HEK293 (cell line): Measurements from ENCODE around the gene DCUN1D2.

Experiments used
- BCL6B ChIP-seq: fragments of 450-650 bp; formaldehyde crosslinking; IDR thresholded peaks from 2 replicates; pipeline ENCODE4 v1.5.1; 2017; ENCODE audit warnings: missing biosample characterization, missing genetic modification characterization
- ELK4 ChIP-seq: IDR thresholded peaks from 2 replicates; pipeline ENCODE4 v1.6.1; 2011; ENCODE audit warnings: mild to moderate bottlenecking, low read depth, low read length, borderline replicate concordance
- HIC1 ChIP-seq: fragments of 450-650 bp; formaldehyde crosslinking; IDR thresholded peaks from 2 replicates; pipeline ENCODE4 v1.5.1; 2016; ENCODE audit warnings: missing biosample characterization, missing genetic modification characterization
- KLF17 ChIP-seq: fragments of 450-650 bp; formaldehyde crosslinking; IDR thresholded peaks from 2 replicates; pipeline ENCODE4 v1.5.1; 2016; ENCODE audit warnings: missing biosample characterization, missing genetic modification characterization
- PRDM10 ChIP-seq: fragments of 450-650 bp; formaldehyde crosslinking; IDR thresholded peaks from 2 replicates; pipeline ENCODE4 v1.5.1; 2016; ENCODE audit warnings: missing biosample characterization, missing genetic modification characterization
- SP7 ChIP-seq: fragments of 450-650 bp; formaldehyde crosslinking; IDR thresholded peaks from 2 replicates; pipeline ENCODE4 v1.5.1; 2016; ENCODE audit warnings: missing biosample characterization, missing genetic modification characterization
- ZBTB6 ChIP-seq: fragments of 450-650 bp; formaldehyde crosslinking; IDR thresholded peaks from 2 replicates; pipeline ENCODE4 v1.5.1; 2017; ENCODE audit warnings: missing biosample characterization, missing genetic modification characterization
- ZFP37 ChIP-seq: fragments of 450-650 bp; formaldehyde crosslinking; IDR thresholded peaks from 2 replicates; pipeline ENCODE4 v1.5.1; 2016; ENCODE audit warnings: missing biosample characterization, missing genetic modification characterization
- ZNF18 ChIP-seq: fragments of 450-650 bp; formaldehyde crosslinking; IDR thresholded peaks from 2 replicates; pipeline ENCODE4 v1.5.1; 2016; ENCODE audit warnings: missing biosample characterization, missing genetic modification characterization
- ZNF239 ChIP-seq: fragments of 450-650 bp; formaldehyde crosslinking; IDR thresholded peaks from 2 replicates; pipeline ENCODE4 v1.5.1; 2016; ENCODE audit warnings: missing biosample characterization, missing genetic modification characterization
- ZNF398 ChIP-seq: fragments of 450-650 bp; formaldehyde crosslinking; IDR thresholded peaks from 2 replicates; pipeline ENCODE4 v1.5.1; 2017; ENCODE audit warnings: missing biosample characterization, missing genetic modification characterization
- ZNF416 ChIP-seq: fragments of 450-650 bp; formaldehyde crosslinking; IDR thresholded peaks from 2 replicates; pipeline ENCODE4 v1.5.1; 2016; ENCODE audit warnings: missing biosample characterization, missing genetic modification characterization
- ZNF544 ChIP-seq: fragments of 450-650 bp; formaldehyde crosslinking; IDR thresholded peaks from 2 replicates; pipeline ENCODE4 v1.5.0; 2017; ENCODE audit warnings: missing biosample characterization, missing genetic modification characterization
- ZNF558 ChIP-seq: fragments of 450-650 bp; formaldehyde crosslinking; IDR thresholded peaks from 2 replicates; pipeline ENCODE4 v1.5.1; 2016; ENCODE audit warnings: missing biosample characterization, missing genetic modification characterization
- ZNF571 ChIP-seq: fragments of 450-650 bp; formaldehyde crosslinking; IDR thresholded peaks from 2 replicates; pipeline ENCODE4 v1.5.0; 2017; ENCODE audit warnings: missing biosample characterization, missing genetic modification characterization
- ZNF585B ChIP-seq: fragments of 450-650 bp; formaldehyde crosslinking; IDR thresholded peaks from 2 replicates; pipeline ENCODE4 v1.5.1; 2016; ENCODE audit warnings: missing biosample characterization, missing genetic modification characterization
- ZNF621 ChIP-seq: fragments of 450-650 bp; formaldehyde crosslinking; IDR thresholded peaks from 2 replicates; pipeline ENCODE4 v1.5.1; 2017; ENCODE audit warnings: missing biosample characterization, missing genetic modification characterization
- ZNF624 ChIP-seq: fragments of 450-650 bp; formaldehyde crosslinking; IDR thresholded peaks from 2 replicates; pipeline ENCODE4 v1.5.1; 2017; ENCODE audit warnings: missing biosample characterization, missing genetic modification characterization
- ZNF664 ChIP-seq: fragments of 450-650 bp; formaldehyde crosslinking; IDR thresholded peaks from 2 replicates; pipeline ENCODE4 v1.5.1; 2016; ENCODE audit warnings: missing biosample characterization, missing genetic modification characterization
- ZNF701 ChIP-seq: fragments of 450-650 bp; formaldehyde crosslinking; IDR thresholded peaks from 2 replicates; pipeline ENCODE4 v1.5.1; 2016; ENCODE audit warnings: missing biosample characterization, missing genetic modification characterization
- ZNF837 ChIP-seq: fragments of 450-650 bp; formaldehyde crosslinking; IDR thresholded peaks from 2 replicates; pipeline ENCODE4 v1.5.1; 2016; ENCODE audit warnings: missing biosample characterization, missing genetic modification characterization

Gene DCUN1D2

GRCh38 chr13:113493315-113493951 is 2.9 kb upstream of the DCUN1D2 start (continued):
- no peak; the same call in none of the 2 replicates for TF ChIP-seq BCL6B (tag by site-specific recombination)
- peak; percentile 100 for TF ChIP-seq HIC1 (tag by site-specific recombination)
- peak; percentile 44; the same call in 1 of the 2 replicates for TF ChIP-seq ZBTB6
- peak; percentile 38; the same call in 1 of the 2 replicates for TF ChIP-seq ZNF398
- no peak for TF ChIP-seq ZNF837 (tag by site-specific recombination)
- TF ChIP-seq ZNF664 (tag by site-specific recombination) = peak; percentile 100
- peak; percentile 78 for TF ChIP-seq PRDM10 (tag by site-specific recombination)
- no peak for TF ChIP-seq ZNF621 (tag by site-specific recombination)
- no peak for TF ChIP-seq ZNF701 (tag by site-specific recombination)
- peak; percentile 99 for TF ChIP-seq SP7 (tag by site-specific recombination)
- peak; percentile 63; the same call in 1 of the 2 replicates for TF ChIP-seq ZNF18
- TF ChIP-seq ZNF571 = no peak
- TF ChIP-seq ELK4 = no peak
- TF ChIP-seq ZNF239 (tag by site-specific recombination) = no peak
- peak; percentile 42; the same call in 1 of the 2 replicates for TF ChIP-seq ZFP37
- TF ChIP-seq KLF17 (tag by site-specific recombination) = peak; percentile 100
- peak; percentile 78 for TF ChIP-seq ZNF558 (tag by site-specific recombination)
- no peak for TF ChIP-seq ZNF585B
- no peak for TF ChIP-seq ZNF416
- no peak for TF ChIP-seq ZNF624 (tag by site-specific recombination)
- TF ChIP-seq ZNF544 (tag by site-specific recombination) = no peak
